Transverse colon (tissue), 3 donors: ENCODE measurements around the gene GNAQ.

Experiments used
- EP300 ChIP-seq: sonication (generic); formaldehyde crosslinking; IDR thresholded peaks from one replicate; pipeline ENCODE4 v1.6.1; 2017; ENCODE audit warnings: antibody characterized with exemption, low read depth
- TF ChIP-seq, protein P1 (sequence below), 5 experiments: fragments of 200-600 bp in 3 of 5; fragments of 450-650 bp in 2 of 5; sonication (generic) in 3 of 5; IDR thresholded peaks; 1 replicate in 2 of 5; 2 replicates in 3 of 5; pipeline ENCODE4 v1.5.1; 2016 to 2017; ENCODE audit warnings: antibody characterized with exemption in 5 of 5, inconsistent platforms in 3 of 5, mild to moderate bottlenecking in 2 of 5, moderate library complexity in 1 of 5

- TF ChIP-seq, protein P1, sequence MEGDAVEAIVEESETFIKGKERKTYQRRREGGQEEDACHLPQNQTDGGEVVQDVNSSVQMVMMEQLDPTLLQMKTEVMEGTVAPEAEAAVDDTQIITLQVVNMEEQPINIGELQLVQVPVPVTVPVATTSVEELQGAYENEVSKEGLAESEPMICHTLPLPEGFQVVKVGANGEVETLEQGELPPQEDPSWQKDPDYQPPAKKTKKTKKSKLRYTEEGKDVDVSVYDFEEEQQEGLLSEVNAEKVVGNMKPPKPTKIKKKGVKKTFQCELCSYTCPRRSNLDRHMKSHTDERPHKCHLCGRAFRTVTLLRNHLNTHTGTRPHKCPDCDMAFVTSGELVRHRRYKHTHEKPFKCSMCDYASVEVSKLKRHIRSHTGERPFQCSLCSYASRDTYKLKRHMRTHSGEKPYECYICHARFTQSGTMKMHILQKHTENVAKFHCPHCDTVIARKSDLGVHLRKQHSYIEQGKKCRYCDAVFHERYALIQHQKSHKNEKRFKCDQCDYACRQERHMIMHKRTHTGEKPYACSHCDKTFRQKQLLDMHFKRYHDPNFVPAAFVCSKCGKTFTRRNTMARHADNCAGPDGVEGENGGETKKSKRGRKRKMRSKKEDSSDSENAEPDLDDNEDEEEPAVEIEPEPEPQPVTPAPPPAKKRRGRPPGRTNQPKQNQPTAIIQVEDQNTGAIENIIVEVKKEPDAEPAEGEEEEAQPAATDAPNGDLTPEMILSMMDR (IDR thresholded peaks at IDR 0.05), result no peak
- no peak for TF ChIP-seq EP300
Measured at GRCh38 chr9:77871483-77871882, 160.1 kb downstream of the GNAQ start.
